OCI-LY7 (cell line): ENCODE measurements around the gene CTXN2. TPM values are rescaled to one million over a fixed set of nuclear protein-coding genes. Genes with fewer than 3 reads are reported as not detected.

ENCODE experiments used
- Bru-seq: library from RNA; stranded (reverse); fragments of 400-500 nt; gene quantifications from one replicate; lab custom pipeline; 2021; lab: Mats Ljungman, UMichigan
- BruChase-seq, 2 experiments: library from RNA; stranded (reverse); fragments of 400-500 nt; gene quantifications; one replicate each; lab custom pipeline; 2021; lab: Mats Ljungman, UMichigan
- BruUV-seq: library from RNA; stranded (reverse); fragments of 400-500 nt; replicated peaks from 2 replicates; lab custom pipeline; 2021; lab: Mats Ljungman, UMichigan
- CTCF ChIA-PET: fragments of 300-600 bp; sonication (Branson Sonifier 250); formaldehyde crosslinking; loops from one replicate; lab custom pipeline; 2022; ENCODE audit warnings: antibody characterized with exemption; ENCODE audit not compliant: unreplicated experiment; lab: Charles Lee
- POLR2A ChIA-PET: fragments of 300-600 bp; sonication (Branson Sonifier 250); formaldehyde crosslinking; loops from one replicate; lab custom pipeline; 2022; ENCODE audit warnings: antibody characterized with exemption; lab: Charles Lee
- DNase-seq: peaks from one replicate; pipeline ENCODE4 v3.0.0-alpha.2; 2015; ENCODE audit warnings: low spot score
- H2AFZ ChIP-seq: fragments of 200-600 bp; sonication (generic), shearing (Covaris generic); 2 replicates; pipeline ENCODE4 v1.6.1; 2014; ENCODE audit warnings: mild to moderate bottlenecking, antibody characterized with exemption, low read length, moderate library complexity
- H3K27ac ChIP-seq: fragments of 200-600 bp; sonication (generic); 2 replicates; pipeline ENCODE4 v1.5.1; 2014; ENCODE audit warnings: mixed run types, low read depth, mild to moderate bottlenecking, moderate library complexity, low read length, inconsistent platforms; ENCODE audit not compliant: poor library complexity, severe bottlenecking
- H3K36me3 ChIP-seq: fragments of 200-600 bp; sonication (generic); 2 replicates; pipeline ENCODE4 v1.6.1; 2014; ENCODE audit warnings: mild to moderate bottlenecking, antibody characterized with exemption, low read length, moderate library complexity, mixed read lengths; ENCODE audit not compliant: insufficient read depth
- H3K4me1 ChIP-seq: fragments of 200-600 bp; sonication (generic); 2 replicates; pipeline ENCODE4 v1.5.1; 2014; ENCODE audit warnings: mild to moderate bottlenecking, low read length; ENCODE audit not compliant: insufficient read depth, poor library complexity, severe bottlenecking
- H3K4me2 ChIP-seq: fragments of 200-600 bp; sonication (generic); 2 replicates; pipeline ENCODE4 v1.6.1; 2014; ENCODE audit warnings: mild to moderate bottlenecking, low read length
- H3K4me3 ChIP-seq: fragments of 200-600 bp; sonication (generic); 2 replicates; pipeline ENCODE4 v1.5.1; 2014; ENCODE audit warnings: mild to moderate bottlenecking, low read depth, low read length; ENCODE audit not compliant: poor library complexity, severe bottlenecking
- H3K79me2 ChIP-seq: fragments of 200-600 bp; sonication (generic); 2 replicates; pipeline ENCODE4 v1.6.1; 2016; ENCODE audit warnings: low read depth, mild to moderate bottlenecking, low read length, moderate library complexity, mixed read lengths; ENCODE audit not compliant: insufficient read depth
- H3K9me2 ChIP-seq: fragments of 200-600 bp; sonication (generic); 2 replicates; pipeline ENCODE4 v1.6.1; 2016; ENCODE audit warnings: mild to moderate bottlenecking, low read length, mixed read lengths; ENCODE audit not compliant: insufficient read depth
- H3K9me3 ChIP-seq: fragments of 200-600 bp; sonication (generic); 2 replicates; pipeline ENCODE4 v1.6.1; 2014; ENCODE audit warnings: mild to moderate bottlenecking, mixed run types, low read length, mixed read lengths
- H4K20me1 ChIP-seq: fragments of 200-600 bp; sonication (generic); 2 replicates; pipeline ENCODE4 v1.6.1; 2014; ENCODE audit warnings: mild to moderate bottlenecking, antibody characterized with exemption, low read length, moderate library complexity, mixed read lengths; ENCODE audit not compliant: insufficient read depth
- EZH2phosphoT487 ChIP-seq: fragments of 200-600 bp; sonication (generic); IDR thresholded peaks from 2 replicates; pipeline ENCODE4 v1.6.1; 2018; ENCODE audit warnings: low read depth, borderline replicate concordance, mild to moderate bottlenecking, mixed run types, antibody characterized with exemption, low read length, moderate library complexity, mixed read lengths
- intact Hi-C: fragments of 100-400 bp; cut with micrococcal nuclease; formaldehyde crosslinking; loops from one replicate; pipeline ENCODE4 v1.10.0; 2022; ENCODE audit not compliant: unreplicated experiment
- long read RNA-seq: library from polyadenylated mRNA; stranded (forward); transcript quantifications from one replicate; pipeline ENCODE4 v2.0.0, GENCODE V29; 2022
- total RNA-seq, 2 experiments: library from RNA; depleted of rRNA in 1 of 2; stranded (reverse); fragments of >200 nt in 1 of 2; shearing (Covaris generic) in 1 of 2; gene quantifications; 2 replicates each; pipeline ENCODE4 v1.2.3, GENCODE V29; 2014 to 2022
- TF ChIP-seq, protein P1 (sequence below): fragments of 200-600 bp; sonication (generic); conservative IDR thresholded peaks from 2 replicates; pipeline ENCODE4 v1.5.1; 2014; ENCODE audit warnings: mild to moderate bottlenecking, antibody characterized with exemption, low read length, moderate library complexity, mixed read lengths

Gene CTXN2
- total RNA-seq (2014; rRNA removed; shearing (Covaris generic)) (0.41 TPM in 1 of 2 replicates, not detected in the other), total RNA-seq (2022) (0.34 and 0.35 TPM in 2 replicates), Bru-seq, nascent RNA (percentile 15 among the genes with signal in this experiment), BruChase-seq, experiment 1, labeled RNA remaining after a 6-hour chase (not detected), BruChase-seq, experiment 2, labeled RNA remaining after a 2-hour chase (not detected)
- long read RNA-seq, partial matches to known transcripts, result 0 of 3 reads
- long read RNA-seq, other reads (novel, unspliced or antisense), result 1 of 3 reads

- no peak within 1 kb of the TSS for H3K4me2 ChIP-seq
- ChIA-PET CTCF (no interaction called here), POLR2A (no interaction called here)
- H4K20me1 ChIP-seq, result no peaks in the 10 kb centered on the region
- no peak within 1 kb of the TSS for H2AFZ ChIP-seq
- H3K4me1 ChIP-seq, result no peaks in the 10 kb centered on the region
- no peaks in the 10 kb centered on the region for H3K36me3 ChIP-seq
- intact Hi-C loops, result no loop called here
- no peak within 1 kb of the TSS for H3K27ac ChIP-seq
- no peak for TF ChIP-seq EZH2phosphoT487
- TF ChIP-seq, protein P1, sequence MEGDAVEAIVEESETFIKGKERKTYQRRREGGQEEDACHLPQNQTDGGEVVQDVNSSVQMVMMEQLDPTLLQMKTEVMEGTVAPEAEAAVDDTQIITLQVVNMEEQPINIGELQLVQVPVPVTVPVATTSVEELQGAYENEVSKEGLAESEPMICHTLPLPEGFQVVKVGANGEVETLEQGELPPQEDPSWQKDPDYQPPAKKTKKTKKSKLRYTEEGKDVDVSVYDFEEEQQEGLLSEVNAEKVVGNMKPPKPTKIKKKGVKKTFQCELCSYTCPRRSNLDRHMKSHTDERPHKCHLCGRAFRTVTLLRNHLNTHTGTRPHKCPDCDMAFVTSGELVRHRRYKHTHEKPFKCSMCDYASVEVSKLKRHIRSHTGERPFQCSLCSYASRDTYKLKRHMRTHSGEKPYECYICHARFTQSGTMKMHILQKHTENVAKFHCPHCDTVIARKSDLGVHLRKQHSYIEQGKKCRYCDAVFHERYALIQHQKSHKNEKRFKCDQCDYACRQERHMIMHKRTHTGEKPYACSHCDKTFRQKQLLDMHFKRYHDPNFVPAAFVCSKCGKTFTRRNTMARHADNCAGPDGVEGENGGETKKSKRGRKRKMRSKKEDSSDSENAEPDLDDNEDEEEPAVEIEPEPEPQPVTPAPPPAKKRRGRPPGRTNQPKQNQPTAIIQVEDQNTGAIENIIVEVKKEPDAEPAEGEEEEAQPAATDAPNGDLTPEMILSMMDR, result no peak
- H3K9me3 ChIP-seq, result no peaks in the 10 kb centered on the region
- no peak within 1 kb of the TSS for H3K4me3 ChIP-seq
- no peak for DNase-seq
- BruUV-seq, result no TSS peak
- H3K9me2 ChIP-seq, result no peaks in the 10 kb centered on the region
- no peaks in the 10 kb centered on the region for H3K79me2 ChIP-seq
Observed at GRCh38 chr15:48191574-48192225, at the start of gene CTXN2. TSS of gene CTXN2 (plus strand) at chr15:48191665. CDS start at chr15:48201301, 9,636 bp downstream.

- POLR2A ChIA-PET, result no interaction called here
- no peak for TF ChIP-seq EZH2phosphoT487
- TF ChIP-seq, protein P1, result no peak
- Histone ChIP-seq H3K27ac (no peak overlapping the region), H2AFZ (no peak overlapping the region), H3K79me2 (no peaks in the 10 kb centered on the region), H3K4me2 (no peak overlapping the region), H3K9me3 (no peaks in the 10 kb centered on the region), H3K4me1 (no peaks in the 10 kb centered on the region), H4K20me1 (no peaks in the 10 kb centered on the region), H3K9me2 (no peaks in the 10 kb centered on the region), H3K4me3 (no peak overlapping the region), H3K36me3 (peaks cover 74% of the 10 kb centered on the region)
- CTCF ChIA-PET, result no interaction called here
- no peak for DNase-seq
- no TSS peak for BruUV-seq
- intact Hi-C loops, result no loop called here
Observed at GRCh38 chr15:48143856-48144255, 47.6 kb upstream of the CTXN2 start.

- Histone ChIP-seq H4K20me1 (no peaks in the 10 kb centered on the region), H3K36me3 (peaks cover 75% of the 10 kb centered on the region), H2AFZ (no peak overlapping the region), H3K4me1 (no peaks in the 10 kb centered on the region), H3K79me2 (no peaks in the 10 kb centered on the region), H3K4me3 (no peak overlapping the region), H3K27ac (no peak overlapping the region), H3K4me2 (no peak overlapping the region), H3K9me2 (no peaks in the 10 kb centered on the region), H3K9me3 (no peaks in the 10 kb centered on the region)
- BruUV-seq, result no TSS peak
- TF ChIP-seq, protein P1, result no peak
- TF ChIP-seq EZH2phosphoT487, result no peak
- intact Hi-C loops, result no loop called here
- ChIA-PET CTCF (no interaction called here), POLR2A (no interaction called here)
- no peak for DNase-seq
Observed at GRCh38 chr15:48144889-48145288, 46.6 kb upstream of the CTXN2 start.
